A673 (cell line): ENCODE results near the gene PALLD. TPM values are rescaled to one million over a fixed set of nuclear protein-coding genes. Genes with fewer than 3 reads are reported as not detected.

ENCODE experiments used
- BruUV-seq: library from RNA; stranded (reverse); fragments of 400-500 nt; replicated peaks from 2 replicates; lab custom pipeline; 2021; lab: Mats Ljungman, UMichigan
- CTCF ChIA-PET: fragments of 300-600 bp; sonication (Branson Sonifier 250); formaldehyde crosslinking; loops from one replicate; lab custom pipeline; 2022; ENCODE audit warnings: antibody characterized with exemption; lab: Charles Lee
- POLR2A ChIA-PET: fragments of 300-600 bp; sonication (Branson Sonifier 250); formaldehyde crosslinking; loops from one replicate; lab custom pipeline; 2022; ENCODE audit warnings: antibody characterized with exemption; ENCODE audit not compliant: low non-redundant PET; lab: Charles Lee
- DNase-seq: peaks from one replicate; pipeline ENCODE4 v3.0.0-alpha.2; 2015; ENCODE audit warnings: low spot score
- H3K27ac ChIP-seq: fragments of 200-600 bp; sonication (generic); 2 replicates; pipeline ENCODE4 v1.5.1; 2016; ENCODE audit warnings: mixed run types, low read depth, mild to moderate bottlenecking, mixed read lengths, antibody characterized with exemption, low read length; ENCODE audit not compliant: poor library complexity, severe bottlenecking
- H3K27me3 ChIP-seq: fragments of 200-600 bp; sonication (generic); replicated peaks from 2 replicates; pipeline ENCODE4 v1.6.1; 2017; ENCODE audit warnings: mixed run types, low read depth, mild to moderate bottlenecking, mixed read lengths, antibody characterized with exemption, low read length; ENCODE audit not compliant: insufficient read depth, poor library complexity
- H3K36me3 ChIP-seq: fragments of 200-600 bp; sonication (generic); 2 replicates; pipeline ENCODE4 v1.6.1; 2016; ENCODE audit warnings: mixed run types, mild to moderate bottlenecking, mixed read lengths, antibody characterized with exemption, low read length; ENCODE audit not compliant: insufficient read depth, poor library complexity, severe bottlenecking
- H3K4me1 ChIP-seq: fragments of 200-600 bp; sonication (generic); 2 replicates; pipeline ENCODE4 v1.6.1; 2017; ENCODE audit warnings: mixed run types, mild to moderate bottlenecking, mixed read lengths, antibody characterized with exemption, low read length; ENCODE audit not compliant: insufficient read depth, poor library complexity, severe bottlenecking
- H3K4me3 ChIP-seq: fragments of 200-600 bp; sonication (generic); 2 replicates; pipeline ENCODE4 v1.5.1; 2016; ENCODE audit warnings: low read depth, mixed run types, mild to moderate bottlenecking, mixed read lengths, low read length; ENCODE audit not compliant: poor library complexity, severe bottlenecking
- H3K9me3 ChIP-seq: fragments of 200-600 bp; sonication (generic); 2 replicates; pipeline ENCODE4 v1.6.1; 2016; ENCODE audit warnings: mixed run types, low read depth, mild to moderate bottlenecking, mixed read lengths, antibody characterized with exemption, low read length; ENCODE audit not compliant: poor library complexity, severe bottlenecking
- CTCF ChIP-seq: fragments of 300-800, 200-600 bp; sonication (generic); conservative IDR thresholded peaks from 2 replicates; pipeline ENCODE4 v1.5.1; 2017; ENCODE audit warnings: low read depth, mild to moderate bottlenecking, antibody characterized with exemption, low read length, moderate library complexity, mixed read lengths
- EZH2 ChIP-seq: fragments of 200-600 bp; sonication (generic); IDR thresholded peaks from 2 replicates; pipeline ENCODE4 v1.6.1; 2017; ENCODE audit warnings: borderline replicate concordance, low read depth, mild to moderate bottlenecking, mixed read lengths, antibody characterized with exemption, low read length; ENCODE audit not compliant: poor library complexity, severe bottlenecking
- intact Hi-C: fragments of 100-400 bp; cut with micrococcal nuclease; formaldehyde crosslinking; loops from one replicate; pipeline ENCODE4 v1.10.0; 2022; ENCODE audit not compliant: unreplicated experiment
- total RNA-seq: library from RNA; stranded (reverse); gene quantifications from 2 replicates; pipeline ENCODE4 v1.2.3, GENCODE V29; 2021

Gene PALLD
- total RNA-seq, 1 experiment from 2014 or later, result 44.1 TPM

GRCh38 chr4:168853770-168854169 lies 356.9 kb downstream of the PALLD start:
- H3K4me1 ChIP-seq, result peaks cover 28% of the 10 kb centered on the region
- intact Hi-C loops, result no loop called here
- no peak overlapping the region for H3K27ac ChIP-seq
- no peak overlapping the region for H3K4me3 ChIP-seq
- no peaks in the 10 kb centered on the region for H3K36me3 ChIP-seq
- no peak for TF ChIP-seq EZH2
- TF ChIP-seq CTCF, result no peak
- BruUV-seq, result no TSS peak
- H3K9me3 ChIP-seq, result no peaks in the 10 kb centered on the region
- H3K27me3 ChIP-seq, result no peaks in the 10 kb centered on the region
- CTCF ChIA-PET, result no interaction called here
- POLR2A ChIA-PET, result no interaction called here
- DNase-seq, result no peak

DNA sequence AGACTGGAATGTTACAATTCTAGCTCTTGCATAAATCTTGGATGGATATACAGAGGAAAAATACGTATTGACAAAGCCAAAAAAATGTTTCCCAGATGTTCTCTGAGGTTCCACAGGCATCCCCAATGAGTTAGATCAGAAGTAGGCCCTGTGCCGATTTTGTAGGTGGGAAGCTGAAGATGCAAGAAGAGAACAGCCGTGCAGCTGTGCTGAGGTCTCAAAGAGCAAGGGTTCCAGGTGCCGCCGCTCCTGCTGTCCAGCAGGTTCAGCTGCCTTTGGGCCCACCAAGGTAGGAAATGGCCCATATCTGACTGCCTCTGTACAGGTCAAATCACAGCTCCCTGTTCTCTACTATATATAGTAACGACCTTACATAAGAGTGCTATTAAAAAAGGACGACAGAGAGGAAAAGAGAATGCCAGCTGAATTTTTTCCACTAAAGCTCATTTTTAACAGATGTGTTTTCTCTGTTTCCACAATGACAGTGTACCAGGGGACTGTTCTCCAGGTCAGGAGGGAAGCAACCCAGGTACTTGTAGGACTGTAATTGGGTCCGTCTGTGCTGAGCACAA lies 357.6 kb downstream of the PALLD start:
- no peak for TF ChIP-seq EZH2
- no peak for TF ChIP-seq CTCF
- Histone ChIP-seq H3K9me3 (no peaks in the 10 kb centered on the region), H3K36me3 (no peaks in the 10 kb centered on the region), H3K4me3 (no peak overlapping the region), H3K27ac (no peak overlapping the region), H3K4me1 (peaks cover 24% of the 10 kb centered on the region), H3K27me3 (no peaks in the 10 kb centered on the region)
- DNase-seq, result no peak
- ChIA-PET POLR2A (no interaction called here), CTCF (no interaction called here)
- intact Hi-C loops, result no loop called here
- no TSS peak for BruUV-seq

- Histone ChIP-seq H3K9me3 (no peaks in the 10 kb centered on the region), H3K4me1 (peaks cover 15% of the 10 kb centered on the region), H3K36me3 (no peaks in the 10 kb centered on the region), H3K4me3 (no peak overlapping the region), H3K27ac (no peak overlapping the region), H3K27me3 (no peaks in the 10 kb centered on the region)
- POLR2A ChIA-PET, result no interaction called here
- CTCF ChIA-PET, result no interaction called here
- no peak for DNase-seq
- BruUV-seq, result no TSS peak
- no peak for TF ChIP-seq CTCF
- TF ChIP-seq EZH2, result no peak
- intact Hi-C loops, result no loop called here
Measured at GRCh38 chr4:168856312-168856711, 359.5 kb downstream of the PALLD start.
